Measurements from ENCODE around the gene CDK14. TPM values are rescaled to one million over a fixed set of nuclear protein-coding genes. Genes with fewer than 3 reads are reported as not detected.
"Not testable (repeated sequence)": the region's sequence is repeated elsewhere in the genome, so short reads cannot be mapped to it uniquely, and the experiment has no call there.

CDK14 gene
- total RNA-seq, 1 experiment from 2014 or later, result 14.1 TPM

GRCh38 chr7:90715067-90715466, 118.9 kb downstream of the CDK14 start:
- no peak for DNase-seq (ENCODE audit: low read depth)

- DNase-seq (ENCODE audit: low read depth), result no peak
Measured at GRCh38 chr7:90717296-90718060, 121.4 kb downstream of the CDK14 start.

- DNase-seq (ENCODE audit: low read depth), result no peak
Measured at GRCh38 chr7:90719155-90719554, 123.0 kb downstream of the CDK14 start.

GRCh38 chr7:90720984-90721760, 125.1 kb downstream of the CDK14 start:
- DNase-seq (ENCODE audit: low read depth), result peak; percentile 43

- DNase-seq (ENCODE audit: low read depth), result no peak
Measured at GRCh38 chr7:90721869-90722431, 125.8 kb downstream of the CDK14 start.

GRCh38 chr7:90723233-90723632, 127.1 kb downstream of the CDK14 start:
- no peak for DNase-seq (ENCODE audit: low read depth)

- DNase-seq (ENCODE audit: low read depth), result no peak
Measured at GRCh38 chr7:90723866-90724265, 127.7 kb downstream of the CDK14 start.

GRCh38 chr7:90726120-90726519, 130.0 kb downstream of the CDK14 start:
- no peak for DNase-seq (ENCODE audit: low read depth)

GRCh38 chr7:90726623-90727022, 130.5 kb downstream of the CDK14 start:
- DNase-seq (ENCODE audit: low read depth), result peak; percentile 21

- DNase-seq (ENCODE audit: low read depth), result no peak
Measured at GRCh38 chr7:90727412-90727811, 131.3 kb downstream of the CDK14 start.

- DNase-seq (ENCODE audit: low read depth), result no peak
Measured at GRCh38 chr7:90728568-90728967, 132.4 kb downstream of the CDK14 start.

GRCh38 chr7:90735611-90736280, 139.6 kb downstream of the CDK14 start:
- DNase-seq (ENCODE audit: low read depth), result not testable (repeated sequence)

- DNase-seq (ENCODE audit: low read depth), result no peak
Measured at GRCh38 chr7:90736316-90736715, 140.2 kb downstream of the CDK14 start.

GRCh38 chr7:90736968-90737939, 141.1 kb downstream of the CDK14 start:
- peak; percentile 6 for DNase-seq (ENCODE audit: low read depth)

GRCh38 chr7:90738249-90738648, 142.1 kb downstream of the CDK14 start:
- no peak for DNase-seq (ENCODE audit: low read depth)

GRCh38 chr7:90739716-90740115, 143.6 kb downstream of the CDK14 start:
- DNase-seq (ENCODE audit: low read depth), result no peak

GRCh38 chr7:90740386-90740785, 144.3 kb downstream of the CDK14 start:
- DNase-seq (ENCODE audit: low read depth), result no peak

GRCh38 chr7:90743626-90744025, 147.5 kb downstream of the CDK14 start:
- no peak for DNase-seq (ENCODE audit: low read depth)

- DNase-seq (ENCODE audit: low read depth), result no peak
Measured at GRCh38 chr7:90747516-90747915, 151.4 kb downstream of the CDK14 start.

- DNase-seq (ENCODE audit: low read depth), result no peak
Measured at GRCh38 chr7:90749262-90749661, 153.1 kb downstream of the CDK14 start.

GRCh38 chr7:90749774-90750173, 153.7 kb downstream of the CDK14 start:
- no peak for DNase-seq (ENCODE audit: low read depth)
